Activated naive CD4-positive, alpha-beta T cell treated with anti-CD3 and anti-CD28 coated beads for 36 hours (primary cell): Measurements from ENCODE around the gene ATP5MG. TPM values are rescaled to one million over a fixed set of nuclear protein-coding genes. Genes with fewer than 3 reads are reported as not detected.

Experiments used
- CTCF ChIA-PET: fragments of 350-600 bp; sonication (Branson Sonifier 250); formaldehyde crosslinking; loops from one replicate; lab custom pipeline; 2021; ENCODE audit warnings: antibody characterized with exemption; lab: Charles Lee
- DNase-seq: peaks from one replicate; pipeline ENCODE4 v3.0.0-alpha.2; 2020
- H3K27ac Mint-ChIP-seq: one replicate; pipeline ENCODE4 v1.8.0; 2021; ENCODE audit warnings: mild to moderate bottlenecking, mixed read lengths
- H3K27me3 Mint-ChIP-seq: one replicate; pipeline ENCODE4 v1.8.0; 2021; ENCODE audit warnings: low read depth, mixed read lengths
- H3K36me3 Mint-ChIP-seq: one replicate; pipeline ENCODE4 v1.8.0; 2021; ENCODE audit warnings: low read depth, mixed read lengths
- H3K4me1 Mint-ChIP-seq: one replicate; pipeline ENCODE4 v1.8.0; 2021; ENCODE audit warnings: low read depth, mixed read lengths
- H3K4me3 Mint-ChIP-seq: one replicate; pipeline ENCODE4 v1.8.0; 2021; ENCODE audit warnings: mild to moderate bottlenecking, moderate library complexity, mixed read lengths
- H3K9me3 Mint-ChIP-seq: one replicate; pipeline ENCODE4 v1.8.0; 2021; ENCODE audit warnings: mixed read lengths
- intact Hi-C: fragments of 100-400 bp; cut with micrococcal nuclease; formaldehyde crosslinking; loops from one replicate; pipeline ENCODE4 v1.15.1; 2023
- total RNA-seq, 2 experiments: library from RNA; stranded (reverse); gene quantifications; one replicate each; pipeline ENCODE4 v1.2.3, GENCODE V29; 2021

ATP5MG gene
- total RNA-seq = 100 to 1,000 TPM; 279 to 284 TPM

- CTCF ChIA-PET = interaction anchor here (0.5 kb wide), 1 partner anchor 214 kb away, joined by 4 read pairs; no protein-coding TSS in a partner anchor
- intact Hi-C loops = loop anchor here (1.0 to 10.0 kb wide), 8 partner anchors 35 to 613 kb away; partner anchors contain the start of genes ARCN1, IL10RA, KMT2A and RPS25
- Mint-ChIP-seq H3K36me3 (peaks cover 16% of the 10 kb centered on the region), H3K4me1 (peaks cover 58% of the 10 kb centered on the region), H3K27me3 (no peaks in the 10 kb centered on the region), H3K9me3 (no peaks in the 10 kb centered on the region), H3K27ac (peak within 1 kb of the TSS; percentile 98), H3K4me3 (peak within 1 kb of the TSS; percentile 95)
- peak; percentile 97 for DNase-seq
Measured at GRCh38 chr11:118401151-118401879, at the start of gene ATP5MG. TSS of gene ATP5MG (plus strand) at chr11:118401606. CDS start at chr11:118401666, 60 bp downstream.

- DNase-seq = no peak
- Mint-ChIP-seq H3K36me3 (peaks cover 24% of the 10 kb centered on the region), H3K4me3 (no peak overlapping the region), H3K4me1 (peaks cover 24% of the 10 kb centered on the region), H3K27me3 (no peaks in the 10 kb centered on the region), H3K9me3 (no peaks in the 10 kb centered on the region), H3K27ac (peak overlapping the region; percentile 80)
- CTCF ChIA-PET = interaction anchor here (0.7 to 2.7 kb wide), 17 partner anchors 8 to 1449 kb away, joined by 3 to 17 read pairs (median 4); partner anchors contain the start of genes CD3D, CD3E and CD3G
- intact Hi-C loops = loop anchor here (1.0 to 10.0 kb wide), 3 partner anchors 57 to 136 kb away; partner anchors contain the start of gene MPZL3
Measured at GRCh38 chr11:118353084-118353710, 48.2 kb upstream of the ATP5MG start.

DNA sequence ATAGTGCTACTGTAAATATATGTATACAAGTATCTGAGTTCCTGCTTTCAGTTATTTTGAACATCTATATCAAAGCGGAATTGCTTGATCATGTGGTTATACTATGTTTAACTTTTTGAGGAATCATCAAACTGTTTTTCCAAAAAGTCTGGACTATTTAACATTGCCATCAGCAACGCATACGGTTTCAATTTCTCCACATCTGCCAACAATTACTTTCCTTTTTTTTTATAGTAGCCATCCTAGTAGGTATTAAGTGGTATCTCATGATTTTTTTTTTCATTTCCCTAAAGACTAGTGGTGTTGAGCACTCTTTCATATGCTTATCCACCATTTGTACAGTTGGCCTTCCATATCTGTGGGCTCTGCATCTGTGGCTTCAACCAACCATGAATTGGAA is 43.3 kb upstream of the ATP5MG start:
- Mint-ChIP-seq H3K4me1 (peaks cover 46% of the 10 kb centered on the region), H3K9me3 (no peaks in the 10 kb centered on the region), H3K36me3 (peaks cover 5% of the 10 kb centered on the region), H3K4me3 (no peak overlapping the region), H3K27me3 (no peaks in the 10 kb centered on the region), H3K27ac (peak overlapping the region; percentile 34)
- intact Hi-C loops = loop anchor here (2.0 to 10.0 kb wide), 2 partner anchors 103 to 215 kb away; partner anchors contain the start of genes ARCN1 and MPZL3
- DNase-seq = no peak
- CTCF ChIA-PET = no interaction called here

GRCh38 chr11:118359295-118359958 is 42.0 kb upstream of the ATP5MG start, which contains the start of gene UBE4A:
TSS of gene UBE4A (plus strand) at chr11:118359600. CDS start at chr11:118365081, 5,481 bp downstream.
- intact Hi-C loops = loop anchor here (1.0 to 10.0 kb wide), 6 partner anchors 17 to 214 kb away; partner anchors contain the start of genes ARCN1, ATP5MG, CD3D and KMT2A
- peak within 1 kb of the TSS; percentile 91 for H3K27ac Mint-ChIP-seq
- no peaks in the 10 kb centered on the region for H3K27me3 Mint-ChIP-seq
- no peaks in the 10 kb centered on the region for H3K9me3 Mint-ChIP-seq
- peaks cover 52% of the 10 kb centered on the region for H3K4me1 Mint-ChIP-seq
- H3K36me3 Mint-ChIP-seq = peaks cover 6% of the 10 kb centered on the region
- peak; percentile 100 for DNase-seq
- peak within 1 kb of the TSS; percentile 99 for H3K4me3 Mint-ChIP-seq
- CTCF ChIA-PET = interaction anchor here (0.6 to 1.2 kb wide), 5 partner anchors 19 to 161 kb away, joined by 3 to 5 read pairs (median 4); no protein-coding TSS in a partner anchor

- Mint-ChIP-seq H3K27ac (no peak overlapping the region), H3K4me1 (peaks cover 39% of the 10 kb centered on the region), H3K27me3 (no peaks in the 10 kb centered on the region), H3K36me3 (peaks cover 28% of the 10 kb centered on the region), H3K9me3 (no peaks in the 10 kb centered on the region), H3K4me3 (no peak overlapping the region)
- no peak for DNase-seq
- CTCF ChIA-PET = interaction anchor here (0.8 to 1.6 kb wide), 5 partner anchors 15 to 194 kb away, joined by 3 to 7 read pairs (median 4); no protein-coding TSS in a partner anchor
- intact Hi-C loops = no loop called here
Measured at GRCh38 chr11:118364956-118365615, 36.3 kb upstream of the ATP5MG start.

GRCh38 chr11:118366287-118366686 is 35.1 kb upstream of the ATP5MG start:
- no peak overlapping the region for H3K4me3 Mint-ChIP-seq
- DNase-seq = no peak
- CTCF ChIA-PET = interaction anchor here (1.6 kb wide), 1 partner anchor 14 kb away, joined by 4 read pairs; no protein-coding TSS in a partner anchor
- no peaks in the 10 kb centered on the region for H3K27me3 Mint-ChIP-seq
- intact Hi-C loops = no loop called here
- no peak overlapping the region for H3K27ac Mint-ChIP-seq
- H3K4me1 Mint-ChIP-seq = peaks cover 29% of the 10 kb centered on the region
- peaks cover 37% of the 10 kb centered on the region for H3K36me3 Mint-ChIP-seq
- no peaks in the 10 kb centered on the region for H3K9me3 Mint-ChIP-seq

DNA sequence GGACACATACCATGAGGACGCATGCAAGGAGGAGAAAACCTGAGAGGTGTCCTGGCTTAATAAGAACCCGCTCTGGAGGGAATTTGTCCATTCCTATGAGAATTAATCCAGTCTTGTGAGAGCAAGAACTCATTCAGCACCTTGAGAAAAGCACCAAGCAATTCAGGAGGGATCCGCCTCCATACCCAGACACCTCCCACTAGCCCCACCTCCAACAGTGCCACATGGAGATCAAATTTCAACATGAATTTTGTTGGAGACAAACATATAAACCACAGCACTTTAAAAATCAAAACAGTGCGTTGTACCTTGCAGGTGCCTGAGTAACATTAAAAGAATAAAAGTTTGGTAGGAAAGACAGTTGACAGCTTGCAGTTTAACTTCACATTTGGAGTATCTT is 30.6 kb upstream of the ATP5MG start:
- CTCF ChIA-PET = no interaction called here
- intact Hi-C loops = no loop called here
- DNase-seq = no peak
- Mint-ChIP-seq H3K36me3 (peaks cover 54% of the 10 kb centered on the region), H3K4me1 (peaks cover 2% of the 10 kb centered on the region), H3K27me3 (no peaks in the 10 kb centered on the region), H3K9me3 (no peaks in the 10 kb centered on the region), H3K4me3 (no peak overlapping the region), H3K27ac (no peak overlapping the region)

- Mint-ChIP-seq H3K4me1 (peaks cover 7% of the 10 kb centered on the region), H3K27ac (no peak overlapping the region), H3K9me3 (no peaks in the 10 kb centered on the region), H3K27me3 (no peaks in the 10 kb centered on the region), H3K36me3 (peaks cover 46% of the 10 kb centered on the region), H3K4me3 (no peak overlapping the region)
- intact Hi-C loops = no loop called here
- CTCF ChIA-PET = interaction anchor here (0.6 to 1.5 kb wide), 4 partner anchors 114 to 201 kb away, joined by 3 read pairs; no protein-coding TSS in a partner anchor
- DNase-seq = no peak
Measured at GRCh38 chr11:118373263-118373662, 28.1 kb upstream of the ATP5MG start.

- Mint-ChIP-seq H3K27ac (no peak overlapping the region), H3K27me3 (no peaks in the 10 kb centered on the region)
- CTCF ChIA-PET = interaction anchor here (0.5 to 1.5 kb wide), 3 partner anchors 44 to 189 kb away, joined by 3 read pairs; no protein-coding TSS in a partner anchor
Measured at GRCh38 chr11:118373871-118374270, 27.5 kb upstream of the ATP5MG start.

GRCh38 chr11:118374729-118375128 is 26.7 kb upstream of the ATP5MG start:
- no peak for DNase-seq
- peaks cover 36% of the 10 kb centered on the region for H3K36me3 Mint-ChIP-seq
- CTCF ChIA-PET = interaction anchor here (0.7 to 1.5 kb wide), 4 partner anchors 57 to 112 kb away, joined by 3 to 5 read pairs (median 3); no protein-coding TSS in a partner anchor
- no peaks in the 10 kb centered on the region for H3K27me3 Mint-ChIP-seq
- intact Hi-C loops = no loop called here
- H3K4me3 Mint-ChIP-seq = no peak overlapping the region
- H3K9me3 Mint-ChIP-seq = no peaks in the 10 kb centered on the region
- peaks cover 7% of the 10 kb centered on the region for H3K4me1 Mint-ChIP-seq
- H3K27ac Mint-ChIP-seq = no peak overlapping the region

More at GRCh38 chr11:118373871-118374270, 27.5 kb upstream of the ATP5MG start:
- no peak for DNase-seq
- H3K36me3 Mint-ChIP-seq = peaks cover 41% of the 10 kb centered on the region
- no peak overlapping the region for H3K4me3 Mint-ChIP-seq
- intact Hi-C loops = no loop called here
- no peaks in the 10 kb centered on the region for H3K9me3 Mint-ChIP-seq
- peaks cover 7% of the 10 kb centered on the region for H3K4me1 Mint-ChIP-seq

GRCh38 chr11:118375978-118376377 is 25.4 kb upstream of the ATP5MG start:
- Mint-ChIP-seq H3K9me3 (no peaks in the 10 kb centered on the region), H3K27ac (peak overlapping the region; percentile 29), H3K36me3 (peaks cover 30% of the 10 kb centered on the region), H3K4me1 (peaks cover 7% of the 10 kb centered on the region), H3K27me3 (no peaks in the 10 kb centered on the region), H3K4me3 (no peak overlapping the region)
- intact Hi-C loops = no loop called here
- DNase-seq = no peak
- CTCF ChIA-PET = interaction anchor here (0.6 to 1.2 kb wide), 3 partner anchors 55 to 206 kb away, joined by 3 to 5 read pairs (median 4); no protein-coding TSS in a partner anchor
